Measurements from ENCODE around the gene NAT8L.

DNA sequence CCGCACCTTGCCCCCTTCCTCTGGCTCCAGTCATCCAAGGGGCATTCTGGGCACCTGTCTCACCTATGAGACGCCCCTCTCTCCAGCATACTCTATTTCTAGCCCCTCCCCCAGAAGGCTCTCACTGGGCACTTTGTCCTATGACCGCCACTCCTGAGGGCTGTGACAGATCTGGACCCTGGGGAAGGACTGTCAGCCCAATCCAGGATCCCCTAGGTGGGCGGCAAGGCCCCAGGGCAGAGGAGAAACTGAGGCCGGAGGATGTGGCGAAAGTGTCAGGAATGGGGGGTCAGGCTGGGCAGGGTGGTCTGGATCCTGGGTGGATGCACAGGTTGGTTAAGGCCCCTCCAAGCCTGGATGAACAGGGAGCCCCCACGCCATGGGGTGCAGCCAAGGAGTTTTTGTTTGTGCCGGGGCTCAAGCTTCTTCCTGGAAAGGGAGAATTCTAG, 16.2 kb upstream of the NAT8L start:
- TF ChIP-seq, protein P1, sequence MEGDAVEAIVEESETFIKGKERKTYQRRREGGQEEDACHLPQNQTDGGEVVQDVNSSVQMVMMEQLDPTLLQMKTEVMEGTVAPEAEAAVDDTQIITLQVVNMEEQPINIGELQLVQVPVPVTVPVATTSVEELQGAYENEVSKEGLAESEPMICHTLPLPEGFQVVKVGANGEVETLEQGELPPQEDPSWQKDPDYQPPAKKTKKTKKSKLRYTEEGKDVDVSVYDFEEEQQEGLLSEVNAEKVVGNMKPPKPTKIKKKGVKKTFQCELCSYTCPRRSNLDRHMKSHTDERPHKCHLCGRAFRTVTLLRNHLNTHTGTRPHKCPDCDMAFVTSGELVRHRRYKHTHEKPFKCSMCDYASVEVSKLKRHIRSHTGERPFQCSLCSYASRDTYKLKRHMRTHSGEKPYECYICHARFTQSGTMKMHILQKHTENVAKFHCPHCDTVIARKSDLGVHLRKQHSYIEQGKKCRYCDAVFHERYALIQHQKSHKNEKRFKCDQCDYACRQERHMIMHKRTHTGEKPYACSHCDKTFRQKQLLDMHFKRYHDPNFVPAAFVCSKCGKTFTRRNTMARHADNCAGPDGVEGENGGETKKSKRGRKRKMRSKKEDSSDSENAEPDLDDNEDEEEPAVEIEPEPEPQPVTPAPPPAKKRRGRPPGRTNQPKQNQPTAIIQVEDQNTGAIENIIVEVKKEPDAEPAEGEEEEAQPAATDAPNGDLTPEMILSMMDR (IDR thresholded peaks at IDR 0.05; ENCODE audit: insufficient read depth, low read length, poor library complexity, severe bottlenecking): no peak
- no peak for TF ChIP-seq EZH2phosphoT487 (conservative IDR thresholded peaks at IDR 0.05; ENCODE audit: low read length)

Data from SU-DHL-6 (cell line).